ENCODE results near the gene GPC6. TPM values are rescaled to one million over a fixed set of nuclear protein-coding genes. Genes with fewer than 3 reads are reported as not detected.

Gene GPC6
- total and polyA plus RNA-seq, 2 experiments from 2014 or later = 14.4 to 20.8 TPM

GRCh38 chr13:94382517-94382916, 1155.9 kb downstream of the GPC6 start:
- Histone ChIP-seq H3K4me1 (ENCODE audit: insufficient read depth) (no peaks in the 10 kb centered on the region), H2AFZ (no peak overlapping the region), H3K4me2 (ENCODE audit: unreplicated experiment) (no peak overlapping the region), H3K36me3 (ENCODE audit: low read depth) (no peaks in the 10 kb centered on the region), H3K27ac (no peak overlapping the region), H4K20me1 (ENCODE audit: insufficient read depth) (no peaks in the 10 kb centered on the region), H3K79me2 (ENCODE audit: insufficient read depth) (no peaks in the 10 kb centered on the region), H3K9me2 (ENCODE audit: insufficient read depth) (no peaks in the 10 kb centered on the region), H3K9me3 (ENCODE audit: low read depth) (no peaks in the 10 kb centered on the region), H3F3A (ENCODE audit: insufficient read depth) (no peaks in the 10 kb centered on the region), H3K27me3 (replicated peaks; ENCODE audit: insufficient read depth) (no peaks in the 10 kb centered on the region), H3K4me3 (no peak overlapping the region), H3K9ac (no peak overlapping the region)
- no peak for DNase-seq
- 59 to 78% methylated on average over 3 of the region's 3 CpGs for WGBS, 2 experiments (ENCODE audit: low coverage in 1 of 2, low lambda C conversion rate in 2 of 2, missing lambda C conversion rate in 2 of 2)
- no peak for TF ChIP-seq EZH2phosphoT487 (IDR thresholded peaks at IDR 0.05; ENCODE audit: insufficient read depth, low read depth)
- TF ChIP-seq EZH2 (IDR thresholded peaks at IDR 0.05; ENCODE audit: insufficient read depth, poor library complexity, severe bottlenecking) = no peak
- in situ Hi-C loops (cut with MboI) = no loop called here

- no peaks in the 10 kb centered on the region for H3K4me1 ChIP-seq (ENCODE audit: insufficient read depth)
- no peaks in the 10 kb centered on the region for H3K9me2 ChIP-seq (ENCODE audit: insufficient read depth)
- no peaks in the 10 kb centered on the region for H3K79me2 ChIP-seq (ENCODE audit: insufficient read depth)
- H3K4me3 ChIP-seq = no peak overlapping the region
- no peak overlapping the region for H3K9ac ChIP-seq
- no peak overlapping the region for H3K27ac ChIP-seq
- WGBS, 2 experiments (ENCODE audit: low coverage in 1 of 2, low lambda C conversion rate in 2 of 2, missing lambda C conversion rate in 2 of 2) = 37 to 39% methylated on average over 5 of the region's 5 CpGs
- H3K9me3 ChIP-seq (ENCODE audit: low read depth) = no peaks in the 10 kb centered on the region
- no peak overlapping the region for H3K4me2 ChIP-seq (ENCODE audit: unreplicated experiment)
- TF ChIP-seq EZH2 (IDR thresholded peaks at IDR 0.05; ENCODE audit: insufficient read depth, poor library complexity, severe bottlenecking) = no peak
- no peak for TF ChIP-seq EZH2phosphoT487 (IDR thresholded peaks at IDR 0.05; ENCODE audit: insufficient read depth, low read depth)
- H2AFZ ChIP-seq = no peak overlapping the region
- no peaks in the 10 kb centered on the region for H4K20me1 ChIP-seq (ENCODE audit: insufficient read depth)
- DNase-seq = no peak
- in situ Hi-C loops (cut with MboI) = no loop called here
- H3F3A ChIP-seq (ENCODE audit: insufficient read depth) = no peaks in the 10 kb centered on the region
- H3K27me3 ChIP-seq (replicated peaks; ENCODE audit: insufficient read depth) = no peaks in the 10 kb centered on the region
- no peaks in the 10 kb centered on the region for H3K36me3 ChIP-seq (ENCODE audit: low read depth)
Observed at GRCh38 chr13:94382960-94383359, 1156.4 kb downstream of the GPC6 start.

GRCh38 chr13:94384231-94384905, 1157.8 kb downstream of the GPC6 start:
- Histone ChIP-seq H3K4me2 (ENCODE audit: unreplicated experiment) (no peak overlapping the region), H4K20me1 (ENCODE audit: insufficient read depth) (no peaks in the 10 kb centered on the region), H3K36me3 (ENCODE audit: low read depth) (no peaks in the 10 kb centered on the region), H3K9me2 (ENCODE audit: insufficient read depth) (no peaks in the 10 kb centered on the region), H3K9me3 (ENCODE audit: low read depth) (no peaks in the 10 kb centered on the region), H3K4me1 (ENCODE audit: insufficient read depth) (no peaks in the 10 kb centered on the region), H3K79me2 (ENCODE audit: insufficient read depth) (no peaks in the 10 kb centered on the region), H3K27me3 (replicated peaks; ENCODE audit: insufficient read depth) (no peaks in the 10 kb centered on the region), H3K27ac (no peak overlapping the region), H2AFZ (no peak overlapping the region), H3K4me3 (no peak overlapping the region), H3F3A (ENCODE audit: insufficient read depth) (no peaks in the 10 kb centered on the region), H3K9ac (no peak overlapping the region)
- TF ChIP-seq EZH2phosphoT487 (IDR thresholded peaks at IDR 0.05; ENCODE audit: insufficient read depth, low read depth) = no peak
- TF ChIP-seq EZH2 (IDR thresholded peaks at IDR 0.05; ENCODE audit: insufficient read depth, poor library complexity, severe bottlenecking) = no peak
- DNase-seq = no peak
- 68% methylated on average over 2 of the region's 2 CpGs for WGBS, 2 experiments (ENCODE audit: low coverage in 1 of 2, low lambda C conversion rate in 2 of 2, missing lambda C conversion rate in 2 of 2)
- in situ Hi-C loops (cut with MboI) = no loop called here

GRCh38 chr13:94387047-94387446, 1160.4 kb downstream of the GPC6 start:
- in situ Hi-C loops (cut with MboI) = no loop called here
- H3K4me1 ChIP-seq (ENCODE audit: insufficient read depth) = peaks cover 7% of the 10 kb centered on the region; the same call in 1 of the 2 replicates
- no peak overlapping the region for H3K27ac ChIP-seq
- no peak for TF ChIP-seq EZH2phosphoT487 (IDR thresholded peaks at IDR 0.05; ENCODE audit: insufficient read depth, low read depth)
- no peak for TF ChIP-seq EZH2 (IDR thresholded peaks at IDR 0.05; ENCODE audit: insufficient read depth, poor library complexity, severe bottlenecking)
- no peak overlapping the region for H3K9ac ChIP-seq
- no peaks in the 10 kb centered on the region for H4K20me1 ChIP-seq (ENCODE audit: insufficient read depth)
- no peak for DNase-seq
- no peaks in the 10 kb centered on the region for H3K9me3 ChIP-seq (ENCODE audit: low read depth)
- H3K27me3 ChIP-seq (replicated peaks; ENCODE audit: insufficient read depth) = no peaks in the 10 kb centered on the region
- no peak overlapping the region for H3K4me3 ChIP-seq
- H2AFZ ChIP-seq = no peak overlapping the region
- H3K9me2 ChIP-seq (ENCODE audit: insufficient read depth) = no peaks in the 10 kb centered on the region
- H3K36me3 ChIP-seq (ENCODE audit: low read depth) = no peaks in the 10 kb centered on the region
- H3K4me2 ChIP-seq (ENCODE audit: unreplicated experiment) = no peak overlapping the region
- H3K79me2 ChIP-seq (ENCODE audit: insufficient read depth) = no peaks in the 10 kb centered on the region
- H3F3A ChIP-seq (ENCODE audit: insufficient read depth) = no peaks in the 10 kb centered on the region

All from GM23248 (cell line).